Hepatocyte (in vitro differentiated cells): ENCODE measurements around the gene NMUR2.

Source experiments
- EZH2phosphoT487 ChIP-seq: fragments of 200-600 bp; sonication (generic); IDR thresholded peaks from one replicate; pipeline ENCODE4 v1.6.1; 2018; ENCODE audit warnings: antibody characterized with exemption, mild to moderate bottlenecking, low read depth, moderate library complexity; ENCODE audit not compliant: unreplicated experiment, severe bottlenecking
- TF ChIP-seq, protein P1 (sequence below): fragments of 200-600 bp; sonication (generic); IDR thresholded peaks from 2 replicates; pipeline ENCODE4 v1.5.1; 2016; ENCODE audit warnings: antibody characterized with exemption, mild to moderate bottlenecking; ENCODE audit not compliant: poor library complexity

DNA sequence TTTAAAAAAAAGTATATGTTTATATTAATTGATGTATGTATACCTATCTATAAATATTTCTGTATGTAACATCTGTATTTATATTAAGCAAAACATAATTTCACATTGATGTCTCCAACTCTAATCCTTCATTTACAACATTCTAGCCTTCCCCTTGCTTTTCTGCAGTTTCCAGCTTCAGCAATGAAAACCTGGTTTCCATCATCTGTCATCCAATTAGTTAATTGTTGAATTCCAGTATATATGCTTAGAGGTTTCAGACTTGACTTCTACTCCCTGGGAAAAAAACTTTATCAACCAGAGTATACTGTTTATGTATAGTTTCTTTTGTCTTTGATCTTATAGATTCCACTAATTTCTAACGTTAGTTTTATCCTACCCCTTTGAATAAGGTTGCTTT is 38.4 kb downstream of the NMUR2 start:
- TF ChIP-seq, protein P1, sequence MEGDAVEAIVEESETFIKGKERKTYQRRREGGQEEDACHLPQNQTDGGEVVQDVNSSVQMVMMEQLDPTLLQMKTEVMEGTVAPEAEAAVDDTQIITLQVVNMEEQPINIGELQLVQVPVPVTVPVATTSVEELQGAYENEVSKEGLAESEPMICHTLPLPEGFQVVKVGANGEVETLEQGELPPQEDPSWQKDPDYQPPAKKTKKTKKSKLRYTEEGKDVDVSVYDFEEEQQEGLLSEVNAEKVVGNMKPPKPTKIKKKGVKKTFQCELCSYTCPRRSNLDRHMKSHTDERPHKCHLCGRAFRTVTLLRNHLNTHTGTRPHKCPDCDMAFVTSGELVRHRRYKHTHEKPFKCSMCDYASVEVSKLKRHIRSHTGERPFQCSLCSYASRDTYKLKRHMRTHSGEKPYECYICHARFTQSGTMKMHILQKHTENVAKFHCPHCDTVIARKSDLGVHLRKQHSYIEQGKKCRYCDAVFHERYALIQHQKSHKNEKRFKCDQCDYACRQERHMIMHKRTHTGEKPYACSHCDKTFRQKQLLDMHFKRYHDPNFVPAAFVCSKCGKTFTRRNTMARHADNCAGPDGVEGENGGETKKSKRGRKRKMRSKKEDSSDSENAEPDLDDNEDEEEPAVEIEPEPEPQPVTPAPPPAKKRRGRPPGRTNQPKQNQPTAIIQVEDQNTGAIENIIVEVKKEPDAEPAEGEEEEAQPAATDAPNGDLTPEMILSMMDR = no peak
- no peak for TF ChIP-seq EZH2phosphoT487
